IMR-90 (cell line): ENCODE data around the gene PIP5K1B. TPM values are rescaled to one million over a fixed set of nuclear protein-coding genes. Genes with fewer than 3 reads are reported as not detected.

Source experiments
- ATAC-seq: fragments of 200-7000 bp; cut with Tn5 transposase; 2 replicates; pipeline ENCODE4 v1.9.1; 2020; ENCODE audit warnings: low read depth, mild to moderate bottlenecking, moderate library complexity
- BruUV-seq: library from RNA; stranded (reverse); fragments of 400-500 nt; replicated peaks from 2 replicates; lab custom pipeline; 2021; lab: Mats Ljungman, UMichigan
- CTCF ChIA-PET: fragments of 300-600 bp; formaldehyde crosslinking; extraction: SDS; loops from one replicate; lab custom pipeline; 2021; ENCODE audit warnings: antibody characterized with exemption; lab: Yijun Ruan, JAX
- POLR2A ChIA-PET: fragments of 300-600 bp; sonication (Branson Sonifier 250); formaldehyde crosslinking; loops from one replicate; lab custom pipeline; 2022; ENCODE audit warnings: antibody characterized with exemption; ENCODE audit not compliant: unreplicated experiment; lab: Charles Lee
- DNase-seq: peaks from one replicate; pipeline ENCODE4 v3.0.0; 2013
- H2AFZ ChIP-seq: replicated peaks from 2 replicates; pipeline ENCODE3; 2013; ENCODE audit warnings: low read length, mild to moderate bottlenecking; ENCODE audit not compliant: poor library complexity
- H2AK5ac ChIP-seq: 2 replicates; pipeline ENCODE4 v1.6.1; 2013; ENCODE audit warnings: low read depth, low read length, inconsistent platforms
- H2AK9ac ChIP-seq: replicated peaks from 2 replicates; pipeline ENCODE3; 2013; ENCODE audit warnings: mild to moderate bottlenecking, low read depth, low read length, moderate library complexity; ENCODE audit not compliant: poor library complexity
- H2BK120ac ChIP-seq: 2 replicates; pipeline ENCODE4 v1.6.1; 2013; ENCODE audit warnings: low read depth, low read length, inconsistent platforms
- H2BK15ac ChIP-seq: 3 replicates; pipeline ENCODE4 v1.6.1; 2013; ENCODE audit warnings: low read depth, low read length, inconsistent platforms
- H2BK20ac ChIP-seq: 2 replicates; pipeline ENCODE4 v1.6.1; 2013; ENCODE audit warnings: low read depth, mild to moderate bottlenecking, inconsistent platforms, low read length, moderate library complexity
- H2BK5ac ChIP-seq: 2 replicates; pipeline ENCODE4 v1.6.1; 2013; ENCODE audit warnings: mild to moderate bottlenecking, low read depth, low read length, inconsistent platforms; ENCODE audit not compliant: poor library complexity, severe bottlenecking
- H3K14ac ChIP-seq: replicated peaks from 2 replicates; pipeline ENCODE4 v1.6.1; 2013; ENCODE audit warnings: low read depth, low read length, inconsistent platforms
- H3K18ac ChIP-seq: 2 replicates; pipeline ENCODE4 v1.6.1; 2013; ENCODE audit warnings: low read depth, low read length, control low read depth
- H3K23ac ChIP-seq: 2 replicates; pipeline ENCODE4 v1.6.1; 2013; ENCODE audit warnings: low read depth, low read length, inconsistent platforms
- H3K27ac ChIP-seq: 2 replicates; pipeline ENCODE4 v1.5.1; 2013; ENCODE audit warnings: mild to moderate bottlenecking, control low read depth, low read length; ENCODE audit not compliant: insufficient read depth
- H3K27me3 ChIP-seq: 2 replicates; pipeline ENCODE4 v1.6.1; 2013; ENCODE audit warnings: low read length; ENCODE audit not compliant: control insufficient read depth, insufficient read depth
- H3K36me3 ChIP-seq: 2 replicates; pipeline ENCODE4 v1.6.1; 2013; ENCODE audit warnings: low read length, mixed read lengths; ENCODE audit not compliant: control insufficient read depth, insufficient read depth
- H3K4ac ChIP-seq: 2 replicates; pipeline ENCODE4 v1.6.1; 2013; ENCODE audit warnings: low read depth, low read length, inconsistent platforms
- H3K4me1 ChIP-seq: 2 replicates; pipeline ENCODE4 v1.6.1; 2013; ENCODE audit warnings: low read length, mixed read lengths; ENCODE audit not compliant: control insufficient read depth, insufficient read depth
- H3K4me2 ChIP-seq: 2 replicates; pipeline ENCODE4 v1.6.1; 2013; ENCODE audit warnings: low read depth, mild to moderate bottlenecking, control low read depth, low read length, moderate library complexity
- H3K4me3 ChIP-seq: 2 replicates; pipeline ENCODE4 v1.5.1; 2013; ENCODE audit warnings: low read depth, mild to moderate bottlenecking, control low read depth, low read length, moderate library complexity; ENCODE audit not compliant: insufficient read depth
- H3K56ac ChIP-seq: 2 replicates; pipeline ENCODE4 v1.6.1; 2013; ENCODE audit warnings: low read length, inconsistent platforms; ENCODE audit not compliant: insufficient read depth; ENCODE audit errors: extremely low read depth
- H3K79me1 ChIP-seq, 2 experiments: 2 replicates each; pipeline ENCODE4 v1.6.1; 2013; ENCODE audit warnings: low read length in 2 of 2, inconsistent platforms in 1 of 2, low read depth in 1 of 2
- H3K9ac ChIP-seq: 2 replicates; pipeline ENCODE4 v1.6.1; 2013; ENCODE audit warnings: low read depth, low read length, control low read depth
- H3K9me1 ChIP-seq: 2 replicates; pipeline ENCODE4 v1.6.1; 2013; ENCODE audit warnings: low read length, inconsistent platforms; ENCODE audit not compliant: insufficient read depth
- H3K9me3 ChIP-seq: 2 replicates; pipeline ENCODE4 v1.6.1; 2013; ENCODE audit warnings: low read length; ENCODE audit not compliant: control insufficient read depth, insufficient read depth
- H4K20me1 ChIP-seq: 2 replicates; pipeline ENCODE4 v1.6.1; 2013; ENCODE audit warnings: low read length, inconsistent platforms; ENCODE audit not compliant: insufficient read depth
- H4K5ac ChIP-seq: 2 replicates; pipeline ENCODE4 v1.6.1; 2013; ENCODE audit warnings: mild to moderate bottlenecking, low read depth, low read length, control low read depth
- H4K8ac ChIP-seq, 2 experiments: 2 replicates each; pipeline ENCODE4 v1.6.1; 2013; ENCODE audit warnings: low read depth in 2 of 2, low read length in 2 of 2, control low read depth in 1 of 2, inconsistent platforms in 1 of 2
- H4K91ac ChIP-seq: 2 replicates; pipeline ENCODE4 v1.6.1; 2013; ENCODE audit warnings: low read depth, low read length, inconsistent platforms; ENCODE audit not compliant: insufficient read depth
- BHLHE40 ChIP-seq: fragments of 150-350 bp; IDR thresholded peaks from 2 replicates; pipeline ENCODE4 v1.6.1; 2016; ENCODE audit warnings: mild to moderate bottlenecking, low read depth, low read length
- CHD1 ChIP-seq: IDR thresholded peaks from 2 replicates; pipeline ENCODE4 v1.6.1; 2012; ENCODE audit warnings: low read depth, low read length, improper control_type of control experiment
- FOS ChIP-seq: fragments of 150-350 bp; IDR thresholded peaks from 2 replicates; pipeline ENCODE4 v1.6.1; 2016; ENCODE audit warnings: low read depth, low read length
- MXI1 ChIP-seq: IDR thresholded peaks from 2 replicates; pipeline ENCODE4 v1.6.1; 2012; ENCODE audit warnings: low read depth, mild to moderate bottlenecking, low read length, moderate library complexity, borderline replicate concordance
- NFE2L2 ChIP-seq: fragments of 150-350 bp; IDR thresholded peaks from 2 replicates; pipeline ENCODE4 v1.6.1; 2016; ENCODE audit warnings: low read depth, mild to moderate bottlenecking, low read length
- RAD21 ChIP-seq: IDR thresholded peaks from 2 replicates; pipeline ENCODE4 v1.6.1; 2012; ENCODE audit warnings: low read length, improper control_type of control experiment
- RFX5 ChIP-seq: IDR thresholded peaks from 2 replicates; pipeline ENCODE4 v1.8.0; 2012; ENCODE audit warnings: low read depth, mild to moderate bottlenecking, low read length, moderate library complexity
- WGBS, 2 experiments: methylation state at CpG; one replicate each; pipeline versions ENCODE4 v1.1.5 to v1.1.7; 2013; ENCODE audit warnings: missing lambda C conversion rate in 2 of 2; ENCODE audit not compliant: insufficient read length in 1 of 2; ENCODE audit errors: extremely low coverage in 2 of 2; 5-methylcytosine and 5-hydroxymethylcytosine counted together
- dilution Hi-C: fragments of 300-500 bp; cut with HindIII; formaldehyde crosslinking; loops from one replicate; pipeline ENCODE4 v1.14.3; 2018; ENCODE audit warnings: low sequenced_read_pairs; ENCODE audit not compliant: unreplicated experiment
- in situ Hi-C: fragments of 300-500 bp; cut with MboI; formaldehyde crosslinking; loops from 3 replicates; pipeline ENCODE4 v1.14.3; 2019; ENCODE audit warnings: low sequenced_read_pairs, inconsistent platforms, mixed read lengths
- intact Hi-C: fragments of 100-400 bp; cut with micrococcal nuclease; formaldehyde crosslinking; loops from 2 replicates; pipeline ENCODE4 v1.10.0; 2022
- polyA plus RNA-seq, 3 experiments: library from polyadenylated mRNA; depleted of rRNA; stranded (reverse); fragments of >200 nt; gene quantifications; 2 replicates each; pipeline ENCODE4 v1.2.3, GENCODE V29; 2012; ENCODE audit warnings: low replicate concordance in 1 of 3
- total RNA-seq: library from RNA; depleted of rRNA; stranded (reverse); fragments of >200 nt; gene quantifications from 2 replicates; pipeline ENCODE4 v1.2.3, GENCODE V29; 2012
- TF ChIP-seq, protein P1 (sequence below): fragments of 150-350 bp; IDR thresholded peaks from 2 replicates; pipeline ENCODE4 v1.6.1; 2016; ENCODE audit warnings: low read depth, mild to moderate bottlenecking, low read length, moderate library complexity, borderline replicate concordance

The PIP5K1B gene
- total and polyA plus RNA-seq, 2 of the 4 experiments (the other 2 are of a cell fraction), result not detected

DNA sequence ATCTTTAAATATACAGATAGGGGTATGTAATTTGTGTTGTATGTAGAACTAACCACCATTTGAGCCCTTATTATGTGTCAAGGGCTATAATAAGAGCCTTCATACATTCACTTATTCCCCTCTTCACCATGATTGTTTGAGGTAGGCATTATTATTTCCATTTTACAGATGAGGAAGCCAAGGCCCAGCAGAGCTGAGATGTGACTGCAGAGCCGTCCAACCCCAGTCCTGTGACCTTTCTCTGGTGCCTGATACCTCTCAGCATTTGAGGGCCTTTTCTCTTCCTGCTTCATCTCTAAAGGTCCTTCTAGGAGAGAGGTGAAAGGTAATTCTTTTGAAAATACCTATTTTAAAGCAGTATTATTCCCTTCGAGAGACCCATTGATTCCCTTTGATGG is 37.3 kb downstream of the PIP5K1B start:
- H3K79me1 ChIP-seq, result no peaks in the 10 kb centered on the region
- no peak overlapping the region for H4K5ac ChIP-seq
- no peak overlapping the region for H2AFZ ChIP-seq
- H3K4me3 ChIP-seq, result no peak overlapping the region
- no peak overlapping the region for H2BK120ac ChIP-seq
- no peak overlapping the region for H2BK5ac ChIP-seq
- H3K18ac ChIP-seq, result no peak overlapping the region
- H4K91ac ChIP-seq, result no peak overlapping the region
- DNase-seq (no peak), ATAC-seq (no peak)
- intact Hi-C loops (no loop called here), in situ Hi-C loops (no loop called here), dilution Hi-C loops (no loop called here)
- H3K4me2 ChIP-seq, result no peak overlapping the region
- WGBS, 2 experiments, result no CpG with 5 or more reads among the region's 2 CpGs
- H2BK15ac ChIP-seq, result no peak overlapping the region
- no peaks in the 10 kb centered on the region for H3K36me3 ChIP-seq
- H3K27me3 ChIP-seq, result no peaks in the 10 kb centered on the region; the same call in 1 of the 2 replicates
- no peak overlapping the region for H4K8ac ChIP-seq
- H3K9me3 ChIP-seq, result no peaks in the 10 kb centered on the region
- no peak for TF ChIP-seq NFE2L2
- TF ChIP-seq RFX5, result no peak
- TF ChIP-seq, protein P1, sequence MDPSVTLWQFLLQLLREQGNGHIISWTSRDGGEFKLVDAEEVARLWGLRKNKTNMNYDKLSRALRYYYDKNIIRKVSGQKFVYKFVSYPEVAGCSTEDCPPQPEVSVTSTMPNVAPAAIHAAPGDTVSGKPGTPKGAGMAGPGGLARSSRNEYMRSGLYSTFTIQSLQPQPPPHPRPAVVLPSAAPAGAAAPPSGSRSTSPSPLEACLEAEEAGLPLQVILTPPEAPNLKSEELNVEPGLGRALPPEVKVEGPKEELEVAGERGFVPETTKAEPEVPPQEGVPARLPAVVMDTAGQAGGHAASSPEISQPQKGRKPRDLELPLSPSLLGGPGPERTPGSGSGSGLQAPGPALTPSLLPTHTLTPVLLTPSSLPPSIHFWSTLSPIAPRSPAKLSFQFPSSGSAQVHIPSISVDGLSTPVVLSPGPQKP, result no peak
- no peak for TF ChIP-seq RAD21
- no peak for TF ChIP-seq FOS
- no peak for TF ChIP-seq BHLHE40
- no peak for TF ChIP-seq MXI1
- TF ChIP-seq CHD1, result no peak
- POLR2A ChIA-PET, result no interaction called here
- no peak overlapping the region for H2AK5ac ChIP-seq
- H3K56ac ChIP-seq, result no peak overlapping the region
- H3K27ac ChIP-seq, result no peak overlapping the region
- no peaks in the 10 kb centered on the region for H3K4me1 ChIP-seq
- no peak overlapping the region for H2AK9ac ChIP-seq
- no peak overlapping the region for H2BK20ac ChIP-seq
- no peaks in the 10 kb centered on the region for H3K9me1 ChIP-seq
- H3K23ac ChIP-seq, result no peak overlapping the region
- H3K4ac ChIP-seq, result no peak overlapping the region
- BruUV-seq, result no TSS peak
- CTCF ChIA-PET, result interaction anchor here (0.6 kb wide), 1 partner anchor 328 kb away, joined by 3 read pairs; no protein-coding TSS in a partner anchor
- no peaks in the 10 kb centered on the region for H4K20me1 ChIP-seq
- H3K9ac ChIP-seq, result no peak overlapping the region
- no peak overlapping the region for H3K14ac ChIP-seq
